Measurements from ENCODE around the gene UBALD2.
"Not testable (repeated sequence)": the region's sequence is repeated elsewhere in the genome, so short reads cannot be mapped to it uniquely, and the experiment has no call there.

The UBALD2 gene

GRCh38 chr17:76278268-76278908 is 13.2 kb downstream of the UBALD2 start:
- FAIRE-seq: no peak

GRCh38 chr17:76278952-76279741 is 14.0 kb downstream of the UBALD2 start:
- FAIRE-seq: no peak

GRCh38 chr17:76279742-76280287 is 14.7 kb downstream of the UBALD2 start:
- no peak for FAIRE-seq

- FAIRE-seq: no peak
Observed at GRCh38 chr17:76280650-76281049, 15.5 kb downstream of the UBALD2 start.

- FAIRE-seq: no peak
Observed at GRCh38 chr17:76281573-76282371, 16.6 kb downstream of the UBALD2 start.

- FAIRE-seq: no peak
Observed at GRCh38 chr17:76292567-76292966, 27.4 kb downstream of the UBALD2 start.

- no peak for FAIRE-seq
Observed at GRCh38 chr17:76293106-76293505, 28.0 kb downstream of the UBALD2 start.

- no peak for FAIRE-seq
Observed at GRCh38 chr17:76296186-76296585, 31.0 kb downstream of the UBALD2 start.

- no peak for FAIRE-seq
Observed at GRCh38 chr17:76296889-76297288, 31.7 kb downstream of the UBALD2 start.

GRCh38 chr17:76297436-76297835 is 32.3 kb downstream of the UBALD2 start:
- FAIRE-seq: no peak

GRCh38 chr17:76304226-76305134 is 39.3 kb downstream of the UBALD2 start:
- no peak for FAIRE-seq

GRCh38 chr17:76305135-76305454 is 39.9 kb downstream of the UBALD2 start:
- FAIRE-seq: not testable (repeated sequence)

GRCh38 chr17:76307299-76307965 is 42.3 kb downstream of the UBALD2 start:
- no peak for FAIRE-seq

GRCh38 chr17:76307966-76308338 is 42.8 kb downstream of the UBALD2 start, which contains the start of gene QRICH2:
Gene QRICH2 (minus strand): TSS chr17:76308276. CDS start chr17:76307998, 278 bp downstream.
- no peak for FAIRE-seq

GRCh38 chr17:76309461-76309860 is 44.3 kb downstream of the UBALD2 start:
- no peak for FAIRE-seq

- no peak for FAIRE-seq
Observed at GRCh38 chr17:76312735-76313134, 47.6 kb downstream of the UBALD2 start.

- no peak for FAIRE-seq
Observed at GRCh38 chr17:76314392-76315227, 49.5 kb downstream of the UBALD2 start.

GRCh38 chr17:76317535-76317934 is 52.4 kb downstream of the UBALD2 start:
- no peak for FAIRE-seq

- FAIRE-seq: no peak
Observed at GRCh38 chr17:76318586-76318985, 53.4 kb downstream of the UBALD2 start.

Measured in TTC549 (cell line).